K562 (cell line): ENCODE measurements around the gene FDPS. TPM values are rescaled to one million over a fixed set of nuclear protein-coding genes. Genes with fewer than 3 reads are reported as not detected.
A peak's percentile ranks its signal among the peaks of the same experiment; 100 is the strongest.

ENCODE experiments used
- ARID1B ChIP-seq: fragments of 450-650 bp; IDR thresholded peaks from 2 replicates; pipeline ENCODE4 v1.6.1; 2016; ENCODE audit warnings: antibody characterized with exemption, mild to moderate bottlenecking, inconsistent platforms
- CC2D1A ChIP-seq: fragments of 450-650 bp; IDR thresholded peaks from 2 replicates; pipeline ENCODE4 v1.6.1; 2017; ENCODE audit warnings: mild to moderate bottlenecking
- CXXC5 ChIP-seq: fragments of 250-450 bp; sonication (Bioruptor Pico); IDR thresholded peaks from 2 replicates; pipeline ENCODE4 v1.8.0; 2022; ENCODE audit warnings: inconsistent platforms, mild to moderate bottlenecking, moderate library complexity
- GATAD2A ChIP-seq: fragments of 450-650 bp; IDR thresholded peaks from 2 replicates; pipeline ENCODE4 v1.6.1; 2017
- ILF3 ChIP-seq: fragments of 450-650 bp; IDR thresholded peaks from 2 replicates; pipeline ENCODE4 v1.6.1; 2018; ENCODE audit warnings: antibody characterized with exemption, mild to moderate bottlenecking, moderate library complexity, borderline replicate concordance
- JUN ChIP-seq, 2 experiments: sonication (generic) in 1 of 2; formaldehyde crosslinking in 1 of 2; IDR thresholded peaks; 2 replicates each; pipeline versions ENCODE4 v1.6.1 to v1.8.0; 2012 to 2022; ENCODE audit warnings: borderline replicate concordance in 2 of 2, mild to moderate bottlenecking in 2 of 2, improper control_type of control experiment in 1 of 2, low read depth in 1 of 2, low read length in 1 of 2, missing genetic modification reagents in 1 of 2
- KAT7 ChIP-seq: sonication (generic); formaldehyde crosslinking; IDR thresholded peaks from 2 replicates; pipeline ENCODE4 v1.8.0; 2022; ENCODE audit warnings: missing genetic modification reagents, mild to moderate bottlenecking, borderline replicate concordance
- LEF1 ChIP-seq: fragments of 450-650 bp; IDR thresholded peaks from 2 replicates; pipeline ENCODE4 v1.6.1; 2016; ENCODE audit warnings: mild to moderate bottlenecking
- PML ChIP-seq: IDR thresholded peaks from 2 replicates; pipeline ENCODE4 v1.6.1; 2012; ENCODE audit warnings: low read length, inconsistent platforms
- RB1 ChIP-seq: fragments of 450-650 bp; IDR thresholded peaks from 2 replicates; pipeline ENCODE4 v1.6.1; 2017; ENCODE audit warnings: low read depth, mild to moderate bottlenecking
- RBM14 ChIP-seq: fragments of 200-400 bp; formaldehyde crosslinking; IDR thresholded peaks from 2 replicates; pipeline ENCODE4 v1.6.1; 2018; ENCODE audit warnings: low read depth, mild to moderate bottlenecking, low read length, moderate library complexity, borderline replicate concordance; ENCODE audit not compliant: insufficient read depth
- SMARCA5 ChIP-seq: fragments of 450-650 bp; IDR thresholded peaks from 2 replicates; pipeline ENCODE4 v1.6.1; 2016
- SPI1 ChIP-seq: IDR thresholded peaks from 2 replicates; pipeline ENCODE4 v1.6.1; 2011; ENCODE audit warnings: low read depth, low read length, control low read depth, borderline replicate concordance
- STAT5B ChIP-seq: fragments of 250-450 bp; sonication (Bioruptor Pico); IDR thresholded peaks from 2 replicates; pipeline ENCODE4 v1.8.0; 2021; ENCODE audit warnings: mild to moderate bottlenecking, inconsistent platforms
- WHSC1 ChIP-seq: IDR thresholded peaks from one replicate; pipeline ENCODE4 v1.6.1; 2012; ENCODE audit warnings: low read length, control low read depth, inconsistent platforms
- ZKSCAN3 ChIP-seq: fragments of 250-450 bp; sonication (Bioruptor Pico); IDR thresholded peaks from 2 replicates; pipeline ENCODE4 v1.4.0; 2020
- ZNF282 ChIP-seq: sonication (generic); formaldehyde crosslinking; IDR thresholded peaks from 2 replicates; pipeline ENCODE4 v1.8.1; 2023; ENCODE audit warnings: missing genetic modification reagents
- ZNF3 ChIP-seq: fragments of 250-450 bp; sonication (Bioruptor Pico); IDR thresholded peaks from 2 replicates; pipeline ENCODE4 v1.5.0; 2021; ENCODE audit warnings: mild to moderate bottlenecking, moderate library complexity
- polyA plus RNA-seq, 8 experiments: library from polyadenylated mRNA; depleted of rRNA in 4 of 8; stranded (reverse) in 5 of 8; unstranded in 3 of 8; fragments of >200 nt; fragmentation: Nextera tagmentation in 2 of 8; fragmentation: Illumina TruSeq in 1 of 8; extraction: Ambion mirVana in 2 of 8; extraction: Trizol in 1 of 8; gene quantifications; 2 replicates each; pipeline versions ENCODE4 v1.2.1 to v1.2.3, GENCODE V29; 2011 to 2014; ENCODE audit warnings: inconsistent platforms in 1 of 8, missing spikeins in 1 of 8
- total RNA-seq, 7 experiments: library from RNA; depleted of rRNA in 6 of 7; stranded (reverse); fragments of >200 nt in 6 of 7; fragmentation: Illumina TruSeq in 2 of 7; extraction: Trizol in 2 of 7; gene quantifications; 2 replicates each; pipeline versions ENCODE4 v1.2.1 to v1.2.3, GENCODE V29; 2011 to 2021; ENCODE audit warnings: low replicate concordance in 1 of 7
- TF ChIP-seq, protein P1 (sequence below): fragments of 250-450 bp; sonication (Bioruptor Pico); IDR thresholded peaks from 2 replicates; pipeline ENCODE4 v1.5.0; 2022; ENCODE audit warnings: mild to moderate bottlenecking
- TF ChIP-seq, protein P2 (sequence below): fragments of 250-450 bp; sonication (Bioruptor Pico); IDR thresholded peaks from 2 replicates; pipeline ENCODE4 v1.9.0; 2021; ENCODE audit warnings: mild to moderate bottlenecking, inconsistent platforms
- TF ChIP-seq, protein P3 (sequence below): sonication (generic); formaldehyde crosslinking; IDR thresholded peaks from 2 replicates; pipeline ENCODE4 v1.8.1; 2023; ENCODE audit warnings: mild to moderate bottlenecking, missing genetic modification reagents
- TF ChIP-seq, protein P4 (sequence below): fragments of 450-650 bp; formaldehyde crosslinking; IDR thresholded peaks from 2 replicates; pipeline ENCODE4 v1.4.0; 2020; ENCODE audit warnings: mild to moderate bottlenecking, mixed read lengths

FDPS gene
- total and polyA plus RNA-seq, 9 of the 15 experiments (the other 6 are each of a cell fraction or from before 2014, with no cell fraction given) = 247 to 884 (median 360) TPM

DNA sequence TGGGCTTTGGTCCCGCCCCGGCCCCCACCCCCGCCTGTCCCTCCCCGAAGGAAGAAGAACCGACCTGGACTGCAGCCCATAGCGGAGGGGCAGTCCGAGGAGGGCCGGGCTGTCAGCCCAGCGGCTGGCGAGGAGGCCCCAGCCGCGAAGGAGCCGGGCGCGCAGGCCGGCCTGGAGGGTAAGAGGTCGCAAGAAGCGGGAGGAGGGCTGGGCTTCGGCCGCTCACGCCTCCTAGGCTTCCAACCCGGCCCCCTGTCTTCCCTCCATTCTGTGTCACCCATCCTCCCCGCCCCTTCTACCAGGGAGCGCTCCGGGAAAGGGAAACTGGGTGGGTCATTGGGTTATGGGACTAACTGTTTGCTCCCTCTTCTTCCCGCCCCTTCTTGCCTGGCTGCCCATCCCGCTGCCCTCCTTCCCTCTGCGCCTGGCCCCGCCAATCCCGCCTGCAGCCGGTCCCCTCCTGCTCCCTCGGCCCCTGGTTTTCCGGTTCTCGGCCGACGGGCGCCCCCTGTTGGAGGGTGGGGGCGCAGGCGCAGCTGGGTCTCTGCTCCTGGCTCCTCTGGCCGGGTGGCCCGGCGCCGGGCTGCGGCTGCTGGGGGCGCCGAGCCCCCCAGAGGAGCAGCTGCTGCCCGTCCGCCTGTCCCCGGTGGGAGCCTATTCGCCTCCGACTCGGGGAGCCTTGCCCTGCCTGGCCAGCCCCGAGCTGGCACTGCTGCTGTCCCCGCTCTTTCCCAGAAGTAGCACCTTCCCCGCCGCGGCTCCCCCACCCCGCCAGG lies 14.5 kb downstream of the FDPS start (continued):
- TF ChIP-seq RB1 = peak; percentile 86
- no peak for TF ChIP-seq WHSC1
- TF ChIP-seq, protein P1, sequence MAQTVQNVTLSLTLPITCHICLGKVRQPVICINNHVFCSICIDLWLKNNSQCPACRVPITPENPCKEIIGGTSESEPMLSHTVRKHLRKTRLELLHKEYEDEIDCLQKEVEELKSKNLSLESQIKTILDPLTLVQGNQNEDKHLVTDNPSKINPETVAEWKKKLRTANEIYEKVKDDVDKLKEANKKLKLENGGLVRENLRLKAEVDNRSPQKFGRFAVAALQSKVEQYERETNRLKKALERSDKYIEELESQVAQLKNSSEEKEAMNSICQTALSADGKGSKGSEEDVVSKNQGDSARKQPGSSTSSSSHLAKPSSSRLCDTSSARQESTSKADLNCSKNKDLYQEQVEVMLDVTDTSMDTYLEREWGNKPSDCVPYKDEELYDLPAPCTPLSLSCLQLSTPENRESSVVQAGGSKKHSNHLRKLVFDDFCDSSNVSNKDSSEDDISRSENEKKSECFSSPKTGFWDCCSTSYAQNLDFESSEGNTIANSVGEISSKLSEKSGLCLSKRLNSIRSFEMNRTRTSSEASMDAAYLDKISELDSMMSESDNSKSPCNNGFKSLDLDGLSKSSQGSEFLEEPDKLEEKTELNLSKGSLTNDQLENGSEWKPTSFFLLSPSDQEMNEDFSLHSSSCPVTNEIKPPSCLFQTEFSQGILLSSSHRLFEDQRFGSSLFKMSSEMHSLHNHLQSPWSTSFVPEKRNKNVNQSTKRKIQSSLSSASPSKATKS (CRISPR knock-in tag) = no peak
- TF ChIP-seq SMARCA5 = no peak
- no peak for TF ChIP-seq SPI1
- TF ChIP-seq ARID1B = peak; percentile 47
- no peak for TF ChIP-seq PML
- TF ChIP-seq ZNF3 (CRISPR knock-in tag) = no peak
- TF ChIP-seq LEF1 = peak; percentile 44; the same call in 1 of the 2 replicates
- no peak for TF ChIP-seq CC2D1A
- no peak for TF ChIP-seq RBM14
- TF ChIP-seq GATAD2A = 0 out of 2 replicates have a peak, but pooled peaks have one; percentile 16
- TF ChIP-seq, protein P2, sequence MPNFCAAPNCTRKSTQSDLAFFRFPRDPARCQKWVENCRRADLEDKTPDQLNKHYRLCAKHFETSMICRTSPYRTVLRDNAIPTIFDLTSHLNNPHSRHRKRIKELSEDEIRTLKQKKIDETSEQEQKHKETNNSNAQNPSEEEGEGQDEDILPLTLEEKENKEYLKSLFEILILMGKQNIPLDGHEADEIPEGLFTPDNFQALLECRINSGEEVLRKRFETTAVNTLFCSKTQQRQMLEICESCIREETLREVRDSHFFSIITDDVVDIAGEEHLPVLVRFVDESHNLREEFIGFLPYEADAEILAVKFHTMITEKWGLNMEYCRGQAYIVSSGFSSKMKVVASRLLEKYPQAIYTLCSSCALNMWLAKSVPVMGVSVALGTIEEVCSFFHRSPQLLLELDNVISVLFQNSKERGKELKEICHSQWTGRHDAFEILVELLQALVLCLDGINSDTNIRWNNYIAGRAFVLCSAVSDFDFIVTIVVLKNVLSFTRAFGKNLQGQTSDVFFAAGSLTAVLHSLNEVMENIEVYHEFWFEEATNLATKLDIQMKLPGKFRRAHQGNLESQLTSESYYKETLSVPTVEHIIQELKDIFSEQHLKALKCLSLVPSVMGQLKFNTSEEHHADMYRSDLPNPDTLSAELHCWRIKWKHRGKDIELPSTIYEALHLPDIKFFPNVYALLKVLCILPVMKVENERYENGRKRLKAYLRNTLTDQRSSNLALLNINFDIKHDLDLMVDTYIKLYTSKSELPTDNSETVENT (CRISPR knock-in tag) = no peak
- TF ChIP-seq JUN (IDR thresholded peaks at IDR 0.05; ENCODE audit: borderline replicate concordance, low read depth, low read length) = no peak
- TF ChIP-seq JUN (CRISPR knock-in tag; IDR thresholded peaks at IDR 0.05; ENCODE audit: borderline replicate concordance) = no peak
- no peak for TF ChIP-seq STAT5B (CRISPR knock-in tag)
- TF ChIP-seq, protein P3, sequence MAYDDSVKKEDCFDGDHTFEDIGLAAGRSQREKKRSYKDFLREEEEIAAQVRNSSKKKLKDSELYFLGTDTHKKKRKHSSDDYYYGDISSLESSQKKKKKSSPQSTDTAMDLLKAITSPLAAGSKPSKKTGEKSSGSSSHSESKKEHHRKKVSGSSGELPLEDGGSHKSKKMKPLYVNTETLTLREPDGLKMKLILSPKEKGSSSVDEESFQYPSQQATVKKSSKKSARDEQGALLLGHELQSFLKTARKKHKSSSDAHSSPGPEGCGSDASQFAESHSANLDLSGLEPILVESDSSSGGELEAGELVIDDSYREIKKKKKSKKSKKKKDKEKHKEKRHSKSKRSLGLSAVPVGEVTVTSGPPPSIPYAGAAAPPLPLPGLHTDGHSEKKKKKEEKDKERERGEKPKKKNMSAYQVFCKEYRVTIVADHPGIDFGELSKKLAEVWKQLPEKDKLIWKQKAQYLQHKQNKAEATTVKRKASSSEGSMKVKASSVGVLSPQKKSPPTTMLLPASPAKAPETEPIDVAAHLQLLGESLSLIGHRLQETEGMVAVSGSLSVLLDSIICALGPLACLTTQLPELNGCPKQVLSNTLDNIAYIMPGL (CRISPR knock-in tag) = peak; percentile 62
- 0 out of 2 replicates have a peak, but pooled peaks have one; percentile 23 for TF ChIP-seq KAT7 (CRISPR knock-in tag)
- TF ChIP-seq CXXC5 (CRISPR knock-in tag) = peak; percentile 66
- TF ChIP-seq ZNF282 = no peak
- TF ChIP-seq, protein P4, sequence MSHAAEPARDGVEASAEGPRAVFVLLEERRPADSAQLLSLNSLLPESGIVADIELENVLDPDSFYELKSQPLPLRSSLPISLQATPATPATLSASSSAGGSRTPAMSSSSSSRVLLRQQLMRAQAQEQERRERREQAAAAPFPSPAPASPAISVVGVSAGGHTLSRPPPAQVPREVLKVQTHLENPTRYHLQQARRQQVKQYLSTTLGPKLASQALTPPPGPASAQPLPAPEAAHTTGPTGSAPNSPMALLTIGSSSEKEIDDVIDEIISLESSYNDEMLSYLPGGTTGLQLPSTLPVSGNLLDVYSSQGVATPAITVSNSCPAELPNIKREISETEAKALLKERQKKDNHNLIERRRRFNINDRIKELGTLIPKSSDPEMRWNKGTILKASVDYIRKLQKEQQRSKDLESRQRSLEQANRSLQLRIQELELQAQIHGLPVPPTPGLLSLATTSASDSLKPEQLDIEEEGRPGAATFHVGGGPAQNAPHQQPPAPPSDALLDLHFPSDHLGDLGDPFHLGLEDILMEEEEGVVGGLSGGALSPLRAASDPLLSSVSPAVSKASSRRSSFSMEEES (CRISPR knock-in tag) = no peak
- TF ChIP-seq ZKSCAN3 (CRISPR knock-in tag) = no peak
- TF ChIP-seq ILF3 = no peak
